GM12878 (cell line): ENCODE data around the gene SLC35F3. TPM values are rescaled to one million over a fixed set of nuclear protein-coding genes. Genes with fewer than 3 reads are reported as not detected.

Experiments
- ATAC-seq: fragments of 200-7000 bp; cut with Tn5 transposase; 3 replicates; pipeline ENCODE4 v1.9.1; 2020; ENCODE audit warnings: mild to moderate bottlenecking, moderate library complexity
- BruUV-seq: library from RNA; stranded (reverse); fragments of 400-500 nt; replicated peaks from 2 replicates; lab custom pipeline; 2021; lab: Mats Ljungman, UMichigan
- CTCF ChIA-PET: fragments of 300-600 bp; sonication (Branson Sonifier 250); formaldehyde crosslinking; extraction: SDS; loops from one replicate; lab custom pipeline; 2021; ENCODE audit warnings: inconsistent platforms; lab: Yijun Ruan, JAX
- POLR2A ChIA-PET: fragments of 350-600 bp; formaldehyde crosslinking; extraction: SDS; loops from one replicate; lab custom pipeline; 2021; ENCODE audit warnings: inconsistent platforms; lab: Charles Lee
- RAD21 ChIA-PET: fragments of 300-600 bp; sonication (Branson Sonifier 250); formaldehyde crosslinking; loops from one replicate; lab custom pipeline; 2023; ENCODE audit warnings: antibody characterized with exemption; ENCODE audit not compliant: unreplicated experiment; lab: Charles Lee
- SMC1A ChIA-PET: fragments of 300-600 bp; sonication (Branson Sonifier 250); formaldehyde crosslinking; loops from one replicate; lab custom pipeline; 2023; ENCODE audit not compliant: unreplicated experiment, uncharacterized antibody; lab: Charles Lee
- DNase-seq: peaks from one replicate; pipeline ENCODE4 v3.0.0-alpha.2; 2011; ENCODE audit warnings: low read depth, low spot score
- FAIRE-seq: peaks from 3 replicates; lab custom pipeline; 2011; peaks lifted over from hg19 to GRCh38; lab: Jason Lieb, UNC
- H2AFZ ChIP-seq: 2 replicates; pipeline ENCODE4 v1.6.0; 2011; ENCODE audit warnings: low read depth, low read length, control low read depth; ENCODE audit not compliant: control insufficient read depth
- H3K27ac ChIP-seq: 2 replicates; pipeline ENCODE4 v1.5.1; 2011; ENCODE audit warnings: control low read depth; ENCODE audit not compliant: control insufficient read depth, insufficient read depth
- H3K27me3 ChIP-seq, 2 experiments: replicated peaks in 1 of 2; 2 replicates each; pipeline versions ENCODE4 v1.6.0 to v1.6.1; 2011; ENCODE audit warnings: low read length in 1 of 2; ENCODE audit not compliant: control insufficient read depth in 2 of 2, insufficient read depth in 2 of 2
- H3K36me3 ChIP-seq, 2 experiments: 2 replicates each; pipeline ENCODE4 v1.5.1; 2011; ENCODE audit warnings: low read length in 1 of 2; ENCODE audit not compliant: control insufficient read depth in 2 of 2, insufficient read depth in 2 of 2
- H3K4me1 ChIP-seq: 2 replicates; pipeline ENCODE4 v1.6.1; 2011; ENCODE audit warnings: mild to moderate bottlenecking, low read length, moderate library complexity, mixed read lengths; ENCODE audit not compliant: control insufficient read depth, insufficient read depth
- H3K4me2 ChIP-seq: 2 replicates; pipeline ENCODE4 v1.6.0; 2011; ENCODE audit warnings: control low read depth; ENCODE audit not compliant: control insufficient read depth, insufficient read depth
- H3K4me3 ChIP-seq: fragments of 200-600 bp; sonication (generic); 2 replicates; pipeline ENCODE4 v1.5.1; 2016
- H3K79me2 ChIP-seq: 2 replicates; pipeline ENCODE4 v1.6.0; 2011; ENCODE audit warnings: low read length; ENCODE audit not compliant: control insufficient read depth, insufficient read depth
- H3K9ac ChIP-seq: 2 replicates; pipeline ENCODE4 v1.8.0; 2011; ENCODE audit warnings: low read length, control low read depth, mixed read lengths; ENCODE audit not compliant: control insufficient read depth, insufficient read depth
- H3K9me3 ChIP-seq: replicated peaks from 3 replicates; pipeline ENCODE4 v1.5.1; 2011; ENCODE audit warnings: mild to moderate bottlenecking, low read length; ENCODE audit not compliant: control insufficient read depth, insufficient read depth
- H4K20me1 ChIP-seq: 2 replicates; pipeline ENCODE4 v1.6.0; 2011; ENCODE audit not compliant: control insufficient read depth, insufficient read depth
- BACH1 ChIP-seq: fragments of 450-650 bp; IDR thresholded peaks from 2 replicates; pipeline ENCODE4 v1.6.1; 2017; ENCODE audit warnings: mild to moderate bottlenecking, borderline replicate concordance
- CEBPB ChIP-seq, 2 experiments: fragments of 150-350 bp in 1 of 2; IDR thresholded peaks; 2 replicates each; pipeline ENCODE4 v1.6.1; 2012 to 2014; ENCODE audit warnings: low read depth in 2 of 2, low read length in 2 of 2, borderline replicate concordance in 1 of 2, inconsistent platforms in 1 of 2
- CTCF ChIP-seq, 3 experiments: IDR thresholded peaks in 2 of 3; conservative IDR thresholded peaks in 1 of 3; 2 replicates each; pipeline ENCODE4 v1.5.1; 2011; ENCODE audit warnings: low read depth in 3 of 3, low read length in 3 of 3, mild to moderate bottlenecking in 3 of 3, control low read depth in 2 of 3, moderate library complexity in 2 of 3, inconsistent platforms in 1 of 3, mixed read lengths in 1 of 3; ENCODE audit not compliant: control insufficient read depth in 2 of 3, insufficient read depth in 1 of 3; ENCODE audit errors: extremely low read depth in 1 of 3
- CUX1 ChIP-seq: IDR thresholded peaks from 2 replicates; pipeline ENCODE4 v1.6.1; 2012; ENCODE audit warnings: improper control_type of control experiment, low read depth, low read length; ENCODE audit not compliant: insufficient replicate concordance
- FOS ChIP-seq: IDR thresholded peaks from 3 replicates; pipeline ENCODE4 v1.6.1; 2011; ENCODE audit warnings: borderline replicate concordance; ENCODE audit not compliant: insufficient read length; ENCODE audit errors: extremely low read depth
- HDAC2 ChIP-seq: fragments of 200-600 bp; sonication (generic); IDR thresholded peaks from 2 replicates; pipeline ENCODE4 v1.6.1; 2017
- MYB ChIP-seq: fragments of 150-350 bp; IDR thresholded peaks from 2 replicates; pipeline ENCODE4 v1.6.1; 2014; ENCODE audit warnings: mild to moderate bottlenecking, low read depth, low read length, borderline replicate concordance
- PKNOX1 ChIP-seq: fragments of 450-650 bp; IDR thresholded peaks from 2 replicates; pipeline ENCODE4 v1.6.1; 2016; ENCODE audit warnings: mild to moderate bottlenecking
- POU2F2 ChIP-seq: IDR thresholded peaks from 3 replicates; pipeline ENCODE4 v1.6.1; 2011; ENCODE audit warnings: low read depth, mild to moderate bottlenecking, low read length, borderline replicate concordance
- SMAD1 ChIP-seq: fragments of 450-650 bp; IDR thresholded peaks from 2 replicates; pipeline ENCODE4 v1.6.1; 2018; ENCODE audit warnings: mild to moderate bottlenecking, low read depth; ENCODE audit not compliant: partially characterized antibody
- TAF1 ChIP-seq: IDR thresholded peaks from 2 replicates; pipeline ENCODE4 v1.6.1; 2011; ENCODE audit warnings: mild to moderate bottlenecking, low read depth, low read length, borderline replicate concordance
- ZBED1 ChIP-seq: IDR thresholded peaks from 2 replicates; pipeline ENCODE4 v1.6.1; 2016; ENCODE audit warnings: borderline replicate concordance
- ZZZ3 ChIP-seq: IDR thresholded peaks from 2 replicates; pipeline ENCODE4 v1.6.1; 2011; ENCODE audit warnings: low read depth; ENCODE audit not compliant: control insufficient read depth, insufficient read length
- WGBS: methylation state at CpG from one replicate; pipeline ENCODE4 v1.1.6; 2016; ENCODE audit warnings: low lambda C conversion rate; ENCODE audit not compliant: insufficient replicate concordance, insufficient coverage; ENCODE audit errors: missing lambda C conversion rate; 5-methylcytosine and 5-hydroxymethylcytosine counted together
- in situ Hi-C: fragments of 300-500 bp; cut with MboI; formaldehyde crosslinking; loops from 9 replicates; pipeline ENCODE4 v1.14.3; 2018; ENCODE audit warnings: mixed read lengths
- intact Hi-C: fragments of 100-400 bp; cut with micrococcal nuclease; formaldehyde crosslinking; loops from one replicate; pipeline ENCODE4 v1.14.2; 2022; ENCODE audit not compliant: unreplicated experiment
- polyA plus RNA-seq, 11 experiments: library from polyadenylated mRNA; depleted of rRNA in 4 of 11; unstranded in 6 of 11; stranded (reverse) in 5 of 11; fragments of >200 nt; fragmentation: Nextera tagmentation in 4 of 11; fragmentation: Illumina TruSeq in 1 of 11; extraction: Ambion mirVana in 4 of 11; extraction: Trizol in 1 of 11; gene quantifications; 1 replicate in 1 of 11; 2 replicates in 10 of 11; pipeline versions ENCODE4 v1.2.1 to v1.2.3, GENCODE V29; 2011 to 2016; ENCODE audit warnings: inconsistent platforms in 2 of 11, missing spikeins in 2 of 11, low read depth in 1 of 11
- total RNA-seq, 4 experiments: library from RNA; depleted of rRNA in 3 of 4; stranded (reverse); fragments of >200 nt in 3 of 4; fragmentation: Illumina TruSeq in 1 of 4; extraction: Trizol in 1 of 4; gene quantifications; 2 replicates each; pipeline versions ENCODE4 v1.2.1 to v1.2.3, GENCODE V29; 2013 to 2021
- TF ChIP-seq, protein P1 (sequence below): IDR thresholded peaks from 2 replicates; pipeline ENCODE4 v1.6.1; 2012; ENCODE audit warnings: low read depth, low read length, improper control_type of control experiment

Gene SLC35F3
- total and polyA plus RNA-seq, 10 of the 15 experiments (the other 5 are each of a cell fraction or from before 2014, with no cell fraction given), result 1.0 to 8.6 (median 5.7) TPM

DNA sequence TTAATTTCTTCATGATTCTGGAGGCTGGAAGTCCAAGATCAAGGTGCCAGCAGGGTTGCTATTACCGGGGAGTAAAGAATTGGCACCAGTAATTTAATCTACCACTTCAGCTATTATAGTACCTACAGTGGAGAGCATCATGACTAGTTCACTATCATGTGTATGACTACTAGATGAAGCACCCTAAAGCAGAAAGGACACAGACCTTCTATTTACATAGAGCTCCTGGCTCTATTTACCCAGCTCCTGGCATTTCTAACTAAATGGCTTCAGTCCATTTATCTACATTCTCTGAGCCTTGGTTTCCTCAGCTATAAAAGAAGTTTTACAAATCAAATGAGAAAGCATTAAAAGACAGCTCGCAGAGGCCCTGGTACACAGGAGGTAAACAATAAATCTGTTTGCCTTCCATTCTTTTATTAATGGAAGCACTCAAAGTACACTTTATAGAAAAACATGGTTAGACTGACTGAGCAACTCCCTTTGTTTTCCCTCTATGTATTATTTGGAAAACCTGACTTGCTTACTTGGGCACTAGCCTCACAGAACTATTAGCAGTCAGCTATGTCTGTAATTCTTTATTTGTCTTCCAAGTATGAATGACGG, 203.0 kb downstream of the SLC35F3 start (continued):
- TF ChIP-seq PKNOX1, result no peak
- no peak for TF ChIP-seq HDAC2
- TF ChIP-seq ZBED1, result no peak
- no peak for TF ChIP-seq ZZZ3
- no peak for TF ChIP-seq SMAD1

DNA sequence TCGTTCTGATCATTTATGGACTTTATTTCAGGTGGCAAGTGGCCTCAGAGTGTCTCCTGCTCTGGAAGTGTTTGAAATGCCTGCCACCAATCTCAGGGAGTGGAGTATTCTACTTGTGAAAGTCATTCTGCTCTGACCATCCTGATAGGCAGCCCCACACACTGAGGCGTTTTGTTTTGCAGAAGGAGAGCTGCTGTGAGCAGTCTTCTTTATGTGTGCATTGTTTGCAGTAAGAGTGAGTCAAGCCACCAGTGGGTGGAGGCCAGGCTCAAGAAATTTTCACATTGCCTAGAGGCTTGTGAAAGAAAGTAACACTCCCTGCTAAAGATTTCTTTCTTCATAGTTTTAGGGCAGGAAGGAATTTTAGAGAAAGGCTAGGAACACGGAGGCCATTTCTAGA, 204.4 kb downstream of the SLC35F3 start:
- WGBS, result 19% methylated on average over 3 of the region's 3 CpGs
- CTCF ChIA-PET, result no interaction called here
- Histone ChIP-seq H2AFZ (no peak overlapping the region), H3K27me3 (peaks cover 0 to 2% of the 10 kb centered on the region in 2 experiments; a peak in 2 of 4 replicates), H3K9me3 (no peaks in the 10 kb centered on the region), H3K27ac (no peak overlapping the region), H3K4me2 (no peak overlapping the region), H4K20me1 (no peaks in the 10 kb centered on the region), H3K79me2 (no peaks in the 10 kb centered on the region), H3K36me3 (no peaks in the 10 kb centered on the region), H3K4me1 (no peaks in the 10 kb centered on the region), H3K4me3 (no peak overlapping the region), H3K9ac (no peak overlapping the region)
- BruUV-seq, result no TSS peak
- POLR2A ChIA-PET, result no interaction called here
- in situ Hi-C loops (loop anchor here (25.0 kb wide), 1 partner anchor 978 kb away; no protein-coding TSS in a partner anchor), intact Hi-C loops (no loop called here)
- RAD21 ChIA-PET, result no interaction called here
- FAIRE-seq (no peak), DNase-seq (no peak), ATAC-seq (no peak)
- SMC1A ChIA-PET, result no interaction called here
- TF ChIP-seq CUX1 (no peak), CTCF (IDR thresholded peaks at IDR 0.05 in 2 of 3, conservative IDR thresholded peaks at IDR 0.05 in 1 of 3; ENCODE audit: control insufficient read depth in 2 of 3, extremely low read depth in 1 of 3, insufficient read depth in 1 of 3, low read depth in 3 of 3, low read length in 3 of 3) (no peak), MYB (no peak), POU2F2 (no peak), FOS (no peak), CEBPB (IDR thresholded peaks at IDR 0.05; ENCODE audit: borderline replicate concordance in 1 of 2, low read depth in 2 of 2, low read length in 2 of 2) (no peak), BACH1 (no peak), TAF1 (no peak)
- TF ChIP-seq, protein P1, sequence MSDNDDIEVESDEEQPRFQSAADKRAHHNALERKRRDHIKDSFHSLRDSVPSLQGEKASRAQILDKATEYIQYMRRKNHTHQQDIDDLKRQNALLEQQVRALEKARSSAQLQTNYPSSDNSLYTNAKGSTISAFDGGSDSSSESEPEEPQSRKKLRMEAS, result no peak
